Stimulated activated naive CD8-positive, alpha-beta T cell treated with anti-CD3 and anti-CD28 coated beads, Interleukin-15, Interleukin-2, amounts not matched to agents 100 ng/mL and 50 ng/mL, for 24 hours (primary cell): ENCODE measurements around the gene PLSCR3.

Experiments used
- H3K27ac Mint-ChIP-seq: one replicate; pipeline ENCODE4 v1.8.0; 2021; ENCODE audit warnings: mild to moderate bottlenecking, mixed read lengths
- H3K27me3 Mint-ChIP-seq: one replicate; pipeline ENCODE4 v1.8.0; 2021; ENCODE audit warnings: mixed read lengths
- H3K36me3 Mint-ChIP-seq: one replicate; pipeline ENCODE4 v1.8.0; 2021; ENCODE audit warnings: low read depth, mixed read lengths
- H3K4me1 Mint-ChIP-seq: one replicate; pipeline ENCODE4 v1.8.0; 2021; ENCODE audit warnings: low read depth, mixed read lengths
- H3K4me3 Mint-ChIP-seq: one replicate; pipeline ENCODE4 v1.8.0; 2021; ENCODE audit warnings: mild to moderate bottlenecking, mixed read lengths
- H3K9me3 Mint-ChIP-seq: one replicate; pipeline ENCODE4 v1.8.0; 2021; ENCODE audit warnings: mixed read lengths

PLSCR3 gene

DNA sequence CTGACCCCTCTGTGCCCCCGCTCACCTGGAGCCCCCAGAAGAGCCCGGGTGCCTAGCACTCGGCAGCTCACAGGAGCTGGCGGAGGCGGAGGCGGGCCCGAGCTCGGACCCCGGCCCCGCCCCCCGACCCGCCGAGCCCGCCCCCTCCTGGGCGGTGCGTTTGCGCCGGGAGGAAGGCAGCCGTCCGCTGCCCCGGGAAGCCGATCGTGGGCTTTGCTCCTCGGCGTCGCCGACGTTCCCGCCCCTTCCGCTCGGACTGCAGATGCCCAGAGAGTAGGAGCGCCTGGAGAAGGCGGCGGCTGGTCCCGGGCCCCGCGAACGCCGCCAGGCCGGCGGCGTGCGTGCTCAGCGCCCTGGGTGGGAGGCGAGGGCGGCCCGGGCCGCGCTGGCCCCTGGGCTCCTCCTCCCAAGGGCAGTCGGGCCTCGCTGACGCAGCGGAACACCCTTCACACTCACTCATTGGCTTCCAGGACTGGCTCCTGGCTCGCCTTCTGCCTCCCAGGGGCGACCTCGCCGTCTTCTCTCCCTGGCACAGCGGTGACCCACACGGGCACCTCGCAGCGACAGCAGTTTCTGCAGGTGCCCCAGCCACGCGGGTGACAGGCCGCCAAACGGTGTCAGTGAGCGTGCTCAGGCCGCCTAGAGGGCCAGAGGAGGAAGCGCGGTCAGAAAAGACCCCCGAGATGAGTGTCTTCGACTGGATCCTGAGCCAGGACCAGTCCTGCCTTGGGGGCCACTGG, at the start of gene PLSCR3:
Gene PLSCR3, minus strand, starts transcription at position 74 of the 740 bp plus-strand sequence. CDS start 415 bp downstream, outside the sequence.
- peaks cover 16% of the 10 kb centered on the region for H3K4me1 Mint-ChIP-seq
- peak within 1 kb of the TSS; percentile 96 for H3K27ac Mint-ChIP-seq
- H3K4me3 Mint-ChIP-seq = peak within 1 kb of the TSS; percentile 93
- H3K27me3 Mint-ChIP-seq = no peaks in the 10 kb centered on the region
- H3K9me3 Mint-ChIP-seq = no peaks in the 10 kb centered on the region
- H3K36me3 Mint-ChIP-seq = peaks cover 23% of the 10 kb centered on the region

DNA sequence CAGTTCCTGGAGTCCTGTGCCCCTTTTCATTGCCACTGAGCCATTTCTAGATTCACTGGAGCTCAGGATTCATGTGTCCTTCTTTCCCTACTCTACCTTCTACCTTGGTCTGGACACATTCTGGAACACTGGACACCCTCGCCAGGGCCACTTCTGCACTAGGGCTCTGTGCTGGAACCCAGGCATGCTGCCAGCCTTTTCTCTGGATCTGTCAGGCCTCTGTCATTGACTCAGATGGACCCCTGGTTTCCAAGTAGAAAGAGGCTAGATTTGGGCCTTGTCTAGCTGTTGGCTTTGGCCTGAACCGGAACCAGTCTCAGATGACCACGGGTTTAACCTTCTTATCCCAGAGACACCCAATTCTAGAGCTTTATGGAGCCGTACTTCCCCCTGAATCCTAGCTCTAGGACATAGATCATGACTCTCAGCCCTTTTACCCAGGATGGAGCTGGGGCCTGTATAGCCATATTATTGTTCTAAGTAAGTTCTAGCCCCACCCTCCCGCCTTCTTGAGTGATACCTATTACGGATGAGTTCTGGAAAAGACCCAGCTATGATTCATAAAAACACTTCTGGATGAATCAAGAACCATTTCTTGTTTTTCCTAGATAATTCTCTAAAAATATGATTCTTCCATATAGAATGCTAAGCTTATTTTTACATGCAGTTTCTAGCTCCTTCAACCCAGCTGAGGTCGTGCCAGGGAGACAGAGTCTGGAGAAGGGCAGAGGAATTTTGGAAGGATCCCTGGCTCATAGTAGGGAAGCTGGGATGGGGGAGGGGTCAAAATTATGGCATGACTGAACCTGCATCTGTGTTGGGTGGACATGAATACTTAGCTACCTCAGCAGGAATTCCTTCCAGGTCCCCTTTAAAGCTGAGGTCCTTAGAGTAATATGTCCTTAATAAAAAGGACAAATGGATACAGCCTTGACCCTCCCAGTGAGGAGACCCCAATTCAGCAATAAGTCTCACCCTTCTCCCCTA, 49.5 kb upstream of the PLSCR3 start:
- Mint-ChIP-seq H3K4me1 (peaks cover 39% of the 10 kb centered on the region), H3K36me3 (peaks cover 5% of the 10 kb centered on the region), H3K27ac (no peak overlapping the region), H3K9me3 (no peaks in the 10 kb centered on the region), H3K4me3 (no peak overlapping the region), H3K27me3 (peaks cover 67% of the 10 kb centered on the region)

DNA sequence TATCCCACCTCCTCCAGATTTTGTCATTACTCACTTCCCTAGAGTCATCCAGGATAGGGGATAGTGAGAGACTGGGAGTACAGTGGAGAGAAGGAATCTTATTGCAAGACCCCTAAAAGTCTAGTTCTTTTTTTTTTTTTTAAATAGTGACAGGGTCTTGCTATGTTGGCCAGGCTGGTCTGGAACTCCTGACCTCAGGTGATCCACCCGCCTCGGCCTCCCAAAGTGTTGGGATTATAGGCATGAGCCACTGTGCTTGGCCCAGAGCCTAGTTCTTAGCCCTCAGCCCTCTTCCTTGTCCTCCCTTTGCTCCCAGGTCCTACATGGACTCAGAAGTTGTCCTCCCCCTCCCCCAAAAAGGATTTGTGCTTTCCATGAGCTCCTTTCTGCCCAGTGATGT, 47.8 kb upstream of the PLSCR3 start:
- H3K36me3 Mint-ChIP-seq = peaks cover 4% of the 10 kb centered on the region
- H3K27me3 Mint-ChIP-seq = peaks cover 64% of the 10 kb centered on the region
- no peak overlapping the region for H3K4me3 Mint-ChIP-seq
- peaks cover 53% of the 10 kb centered on the region for H3K4me1 Mint-ChIP-seq
- no peak overlapping the region for H3K27ac Mint-ChIP-seq
- H3K9me3 Mint-ChIP-seq = no peaks in the 10 kb centered on the region

DNA sequence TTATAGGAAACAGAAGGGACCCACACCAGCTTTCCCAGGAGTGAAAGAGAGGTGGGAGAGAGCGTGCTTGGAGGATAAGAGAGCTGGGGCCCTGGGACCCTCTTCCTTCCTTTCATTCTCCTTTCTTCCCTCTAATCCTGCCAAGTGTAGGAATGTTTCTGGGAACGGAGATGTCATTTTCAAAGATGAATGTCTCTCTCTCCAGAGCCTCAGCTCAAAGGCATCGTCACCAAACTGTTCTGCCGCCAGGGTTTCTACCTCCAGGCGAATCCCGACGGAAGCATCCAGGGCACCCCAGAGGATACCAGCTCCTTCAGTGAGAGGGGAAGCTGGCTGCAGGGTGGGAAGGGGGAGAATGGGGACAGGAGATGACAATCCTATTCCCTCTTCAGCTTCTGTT, 46.9 kb upstream of the PLSCR3 start:
- H3K4me3 Mint-ChIP-seq = no peak overlapping the region
- no peak overlapping the region for H3K27ac Mint-ChIP-seq
- peaks cover 58% of the 10 kb centered on the region for H3K27me3 Mint-ChIP-seq
- H3K4me1 Mint-ChIP-seq = peaks cover 58% of the 10 kb centered on the region
- H3K9me3 Mint-ChIP-seq = no peaks in the 10 kb centered on the region
- H3K36me3 Mint-ChIP-seq = peaks cover 4% of the 10 kb centered on the region

DNA sequence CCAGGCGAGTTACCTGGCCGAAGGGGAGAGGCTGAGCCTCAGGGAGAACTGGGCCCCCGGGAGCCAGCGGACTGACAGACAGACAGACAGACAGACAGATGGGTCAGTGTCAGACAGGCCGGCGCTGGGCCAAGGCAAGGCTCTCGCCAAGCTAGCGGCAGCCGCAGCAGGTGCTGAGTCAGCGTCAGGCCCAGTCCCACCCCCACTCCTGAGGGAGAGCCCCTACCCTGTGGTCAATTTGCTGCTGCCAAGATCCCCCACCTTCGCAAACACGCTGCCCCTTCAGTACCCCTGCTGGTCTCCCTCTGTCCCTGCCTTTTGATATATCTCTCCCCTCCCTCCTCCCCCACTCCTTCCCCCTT, 46.5 kb upstream of the PLSCR3 start:
- peaks cover 54% of the 10 kb centered on the region for H3K27me3 Mint-ChIP-seq
- peak overlapping the region; percentile 81 for H3K4me3 Mint-ChIP-seq
- no peak overlapping the region for H3K27ac Mint-ChIP-seq
- H3K4me1 Mint-ChIP-seq = peaks cover 57% of the 10 kb centered on the region
- H3K36me3 Mint-ChIP-seq = peaks cover 4% of the 10 kb centered on the region
- no peaks in the 10 kb centered on the region for H3K9me3 Mint-ChIP-seq

DNA sequence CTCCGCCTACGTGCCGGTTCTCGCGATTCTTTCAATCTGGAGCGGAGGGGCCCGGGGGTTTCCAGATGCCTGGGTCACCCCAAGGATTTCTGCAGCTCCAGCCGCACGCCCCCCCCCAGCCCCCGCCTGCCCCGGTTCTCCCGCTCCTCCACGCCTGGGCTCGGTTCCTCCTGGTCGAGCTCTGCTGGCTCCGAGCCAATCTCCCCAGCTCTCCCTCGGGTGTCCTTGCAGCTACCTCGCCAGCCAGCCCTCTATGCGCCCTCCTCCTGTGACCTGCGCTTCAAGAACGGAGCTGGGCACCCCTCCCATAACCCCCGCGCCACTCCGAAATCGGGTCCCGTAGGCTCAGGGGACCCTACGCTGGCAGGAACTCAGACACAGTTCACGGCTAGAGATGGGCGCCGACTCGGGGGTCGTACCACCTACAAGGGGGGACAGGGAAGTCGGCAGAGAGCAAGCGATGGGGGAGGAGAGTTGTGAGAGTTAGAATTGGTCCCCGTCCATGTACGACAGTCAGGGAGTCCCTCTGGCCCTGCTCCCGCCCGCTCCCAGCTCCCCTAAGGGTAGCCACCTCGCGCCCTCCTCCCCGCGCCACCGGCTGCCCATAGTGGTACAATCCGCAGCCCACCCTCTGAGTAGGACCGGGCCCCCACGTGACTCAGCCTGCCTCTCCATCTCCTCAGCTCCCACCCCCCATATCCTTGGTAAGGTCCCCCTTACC, 45.9 kb upstream of the PLSCR3 start:
- H3K36me3 Mint-ChIP-seq = peaks cover 4% of the 10 kb centered on the region
- H3K4me3 Mint-ChIP-seq = peak overlapping the region; percentile 81
- H3K27ac Mint-ChIP-seq = peak overlapping the region; percentile 71
- H3K4me1 Mint-ChIP-seq = peaks cover 55% of the 10 kb centered on the region
- no peaks in the 10 kb centered on the region for H3K9me3 Mint-ChIP-seq
- peaks cover 49% of the 10 kb centered on the region for H3K27me3 Mint-ChIP-seq

DNA sequence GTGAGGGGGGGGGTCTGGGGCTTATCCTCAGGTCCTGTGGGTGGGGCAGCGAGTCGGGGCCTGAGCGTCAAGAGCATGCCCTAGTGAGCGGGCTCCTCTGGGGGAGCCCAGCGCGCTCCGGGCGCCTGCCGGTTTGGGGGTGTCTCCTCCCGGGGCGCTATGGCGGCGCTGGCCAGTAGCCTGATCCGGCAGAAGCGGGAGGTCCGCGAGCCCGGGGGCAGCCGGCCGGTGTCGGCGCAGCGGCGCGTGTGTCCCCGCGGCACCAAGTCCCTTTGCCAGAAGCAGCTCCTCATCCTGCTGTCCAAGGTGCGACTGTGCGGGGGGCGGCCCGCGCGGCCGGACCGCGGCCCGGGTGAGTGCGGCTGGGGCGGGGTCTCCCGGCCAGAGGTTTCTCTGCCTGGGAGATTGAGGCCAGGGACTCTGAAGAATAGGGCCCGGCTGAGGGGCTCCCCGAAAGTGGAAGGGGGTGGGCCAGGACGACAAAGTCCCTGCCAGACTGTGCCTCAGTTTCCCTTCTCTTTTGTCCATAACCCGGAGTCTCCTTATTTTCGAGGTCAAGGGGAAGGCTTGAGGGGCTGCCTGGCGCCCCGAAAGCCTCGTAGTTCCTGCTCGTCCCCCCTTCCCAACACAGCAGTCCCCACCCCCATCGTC, 45.3 kb upstream of the PLSCR3 start, which contains the start of gene FGF11:
Gene FGF11, plus strand, starts transcription at position 51 of the 651 bp plus-strand sequence. Its CDS starts 109 bp downstream, at position 160.
- no peaks in the 10 kb centered on the region for H3K9me3 Mint-ChIP-seq
- peaks cover 44% of the 10 kb centered on the region for H3K27me3 Mint-ChIP-seq
- H3K4me1 Mint-ChIP-seq = peaks cover 53% of the 10 kb centered on the region
- peak within 1 kb of the TSS; percentile 81 for H3K4me3 Mint-ChIP-seq
- peaks cover 4% of the 10 kb centered on the region for H3K36me3 Mint-ChIP-seq
- peak within 1 kb of the TSS; percentile 71 for H3K27ac Mint-ChIP-seq

DNA sequence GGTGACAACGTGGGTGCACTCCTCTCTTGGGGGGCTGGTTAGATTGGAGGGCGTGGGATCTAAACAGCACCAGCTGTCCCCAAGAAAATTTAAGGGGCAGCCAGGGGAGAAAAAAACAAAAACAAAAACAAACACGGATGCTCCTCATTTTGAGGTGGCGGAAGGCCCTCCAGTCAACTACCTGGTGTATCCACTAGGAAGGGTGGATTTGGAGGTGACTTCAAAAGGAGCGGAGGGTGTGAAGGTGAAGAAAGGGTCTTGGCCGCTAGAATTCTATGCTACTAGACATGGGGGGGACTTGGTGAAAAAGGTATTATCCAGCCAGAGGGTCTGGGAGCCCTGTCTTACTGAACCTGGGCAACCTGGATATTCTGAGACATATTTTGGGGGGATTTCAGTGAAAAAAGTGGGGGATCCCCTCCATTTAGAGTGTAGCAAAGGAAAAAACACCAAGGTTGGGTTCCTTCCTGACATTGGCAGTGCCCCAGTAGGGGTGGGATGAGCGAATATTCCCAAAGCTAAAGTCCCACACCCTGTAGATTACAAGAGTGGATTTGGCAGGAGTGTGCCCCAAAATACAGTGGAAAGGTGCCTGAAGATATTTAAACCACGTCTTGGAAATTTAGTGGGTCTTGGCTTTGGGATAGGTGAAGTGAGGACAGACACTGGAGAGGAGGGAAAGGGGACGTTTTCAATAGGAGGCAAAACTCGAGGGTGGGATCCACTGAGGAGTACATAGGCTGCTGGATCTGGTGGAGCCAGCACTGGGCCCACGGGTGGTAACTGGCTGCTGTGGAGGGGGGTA, 44.5 kb upstream of the PLSCR3 start:
- no peak overlapping the region for H3K27ac Mint-ChIP-seq
- no peaks in the 10 kb centered on the region for H3K9me3 Mint-ChIP-seq

DNA sequence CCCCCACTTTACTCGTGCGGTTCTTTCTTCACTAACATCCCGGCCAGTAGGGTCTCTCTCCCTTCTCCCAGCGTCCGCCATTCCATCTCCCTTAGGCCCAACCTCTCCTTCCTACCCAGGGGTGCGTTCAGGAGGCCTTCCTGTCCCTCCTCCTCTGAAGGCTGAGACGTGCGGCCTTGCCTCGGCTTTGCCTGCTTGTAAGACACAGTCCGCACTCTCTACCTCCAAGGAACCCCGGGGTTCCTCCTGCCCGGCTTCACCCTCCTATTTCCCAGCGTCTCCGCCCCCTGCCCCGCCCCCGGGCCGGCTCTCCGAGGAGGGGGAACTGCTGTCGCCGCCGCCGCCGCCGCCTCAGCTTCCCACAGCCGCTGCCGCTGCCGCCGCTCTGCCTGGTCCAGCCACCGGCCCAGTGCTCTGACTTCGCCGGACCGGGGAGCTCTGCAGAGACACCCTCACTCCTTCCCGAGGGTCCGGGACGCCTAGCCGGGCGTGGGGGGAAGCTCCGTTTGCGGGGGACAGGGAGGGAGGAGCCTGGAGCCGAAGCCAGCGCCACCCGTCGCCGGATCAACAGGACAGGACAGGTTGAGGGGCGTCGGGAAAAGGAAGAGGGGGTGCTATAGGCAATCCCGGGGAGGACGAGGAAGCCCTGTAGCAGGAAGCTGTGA, 43.8 kb upstream of the PLSCR3 start:
- peak overlapping the region; percentile 37 for H3K27ac Mint-ChIP-seq
- peak overlapping the region; percentile 81 for H3K4me3 Mint-ChIP-seq
- no peaks in the 10 kb centered on the region for H3K9me3 Mint-ChIP-seq
- H3K27me3 Mint-ChIP-seq = peaks cover 32% of the 10 kb centered on the region
- peaks cover 4% of the 10 kb centered on the region for H3K36me3 Mint-ChIP-seq
- peaks cover 50% of the 10 kb centered on the region for H3K4me1 Mint-ChIP-seq

More for the DNA sequence above, 44.5 kb upstream of the PLSCR3 start:
- Mint-ChIP-seq H3K4me3 (peak overlapping the region; percentile 81), H3K4me1 (peaks cover 50% of the 10 kb centered on the region), H3K36me3 (peaks cover 4% of the 10 kb centered on the region), H3K27me3 (peaks cover 36% of the 10 kb centered on the region)

DNA sequence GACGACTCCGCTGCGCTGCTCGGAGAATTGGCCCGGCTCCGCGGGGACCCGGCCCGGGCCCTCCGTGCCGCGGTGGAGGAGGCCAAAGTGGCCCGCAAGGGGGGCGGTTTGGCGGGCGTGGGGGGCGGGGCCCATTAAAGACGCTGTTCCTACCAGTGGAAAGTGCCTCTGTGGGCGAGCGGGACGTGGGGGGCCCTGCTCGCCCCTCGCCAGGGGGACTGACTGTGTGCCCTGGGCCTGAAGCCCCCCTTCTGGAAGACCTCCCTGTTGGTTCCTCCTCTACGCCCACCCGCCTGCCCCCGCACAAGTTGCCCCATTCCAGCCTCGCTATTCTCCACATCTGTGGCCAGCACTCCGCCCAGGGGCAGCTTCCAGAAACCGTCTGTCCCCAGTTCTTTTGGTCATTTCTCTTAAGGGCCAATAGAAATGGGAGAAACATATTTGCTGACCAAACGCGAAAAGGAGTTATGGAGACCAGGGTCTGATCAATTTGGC, 43.1 kb upstream of the PLSCR3 start:
- H3K27me3 Mint-ChIP-seq = peaks cover 30% of the 10 kb centered on the region
- H3K27ac Mint-ChIP-seq = peak overlapping the region; percentile 37
- H3K9me3 Mint-ChIP-seq = no peaks in the 10 kb centered on the region
- H3K36me3 Mint-ChIP-seq = peaks cover 4% of the 10 kb centered on the region
- peak overlapping the region; percentile 92 for H3K4me3 Mint-ChIP-seq
- peaks cover 50% of the 10 kb centered on the region for H3K4me1 Mint-ChIP-seq

DNA sequence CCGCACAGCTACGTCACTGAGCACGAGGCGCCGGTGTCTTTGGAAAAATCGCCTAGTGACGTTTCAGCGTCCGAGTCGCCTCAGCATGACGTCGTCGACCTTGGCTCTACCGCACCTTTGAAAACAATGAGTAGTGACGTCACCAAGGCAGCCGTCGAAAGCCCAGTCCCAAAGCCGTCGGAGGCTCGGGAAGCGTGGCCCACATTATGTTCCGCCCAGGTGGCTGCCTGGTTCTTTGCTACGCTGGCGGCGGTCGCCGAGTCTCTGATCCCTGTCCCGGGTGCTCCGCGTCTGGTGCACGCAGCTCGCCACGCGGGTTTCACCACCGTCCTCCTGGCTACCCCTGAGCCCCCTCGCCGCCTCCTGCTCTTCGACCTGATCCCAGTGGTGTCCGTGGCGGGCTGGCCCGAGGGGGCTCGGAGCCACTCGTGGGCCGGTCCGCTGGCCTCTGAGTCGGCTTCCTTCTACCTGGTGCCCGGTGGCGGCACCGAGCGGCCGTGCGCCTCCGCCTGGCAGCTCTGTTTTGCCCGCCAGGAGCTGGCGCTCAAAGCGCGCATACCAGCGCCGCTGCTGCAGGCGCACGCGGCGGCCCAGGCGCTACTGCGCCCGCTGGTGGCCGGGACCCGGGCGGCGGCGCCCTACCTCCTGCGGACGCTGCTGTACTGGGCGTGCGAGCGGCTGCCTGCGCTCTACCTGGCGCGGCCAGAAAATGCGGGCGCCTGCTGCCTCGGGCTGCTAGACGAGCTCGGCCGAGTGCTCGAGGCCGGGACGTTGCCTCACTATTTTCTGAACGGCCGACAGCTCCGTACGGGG, 42.4 kb upstream of the PLSCR3 start:
- Mint-ChIP-seq H3K36me3 (peaks cover 4% of the 10 kb centered on the region), H3K27me3 (peaks cover 23% of the 10 kb centered on the region), H3K4me1 (peaks cover 50% of the 10 kb centered on the region), H3K9me3 (no peaks in the 10 kb centered on the region), H3K4me3 (peak overlapping the region; percentile 92), H3K27ac (peak overlapping the region; percentile 95)
